Kidney glomerular epithelial cell (primary cell): ENCODE measurements around the gene GSG1L2.
A peak's percentile ranks its signal among the peaks of the same experiment; 100 is the strongest.

ENCODE experiments used
- DNase-seq: peaks from one replicate; lab custom pipeline; 2025; lab: John Stamatoyannopoulos, UW

GSG1L2 gene

GRCh38 chr17:9821921-9822320 is at the start of gene GSG1L2:
GSG1L2 (minus strand) TSS chr17:9822079; CDS start chr17:9822071, 8 bp downstream.
- no peak for DNase-seq

GRCh38 chr17:9868552-9868951 is 46.7 kb upstream of the GSG1L2 start:
- DNase-seq, result no peak

GRCh38 chr17:9865586-9865985 is 43.7 kb upstream of the GSG1L2 start:
- no peak for DNase-seq

- DNase-seq, result no peak
These were observed 41.1 kb upstream of the GSG1L2 start for GRCh38 chr17:9862949-9863348.

GRCh38 chr17:9862220-9862619 is 40.3 kb upstream of the GSG1L2 start:
- no peak for DNase-seq

GRCh38 chr17:9860851-9861250 is 39.0 kb upstream of the GSG1L2 start:
- DNase-seq, result no peak

GRCh38 chr17:9859781-9860180 is 37.9 kb upstream of the GSG1L2 start:
- no peak for DNase-seq

- DNase-seq, result no peak
These were observed 33.2 kb upstream of the GSG1L2 start for GRCh38 chr17:9855036-9855435.

GRCh38 chr17:9854255-9854654 is 32.4 kb upstream of the GSG1L2 start:
- DNase-seq, result no peak

GRCh38 chr17:9850151-9850550 is 28.3 kb upstream of the GSG1L2 start:
- DNase-seq, result no peak

- DNase-seq, result no peak
These were observed 23.4 kb upstream of the GSG1L2 start for GRCh38 chr17:9845306-9845705.

GRCh38 chr17:9844153-9844552 is 22.3 kb upstream of the GSG1L2 start:
- no peak for DNase-seq

GRCh38 chr17:9843152-9844010 is 21.5 kb upstream of the GSG1L2 start:
- DNase-seq, result no peak

GRCh38 chr17:9842057-9842758 is 20.3 kb upstream of the GSG1L2 start:
- no peak for DNase-seq

GRCh38 chr17:9839433-9839832 is 17.6 kb upstream of the GSG1L2 start:
- DNase-seq, result peak; percentile 16

- DNase-seq, result peak; percentile 1
These were observed 15.9 kb upstream of the GSG1L2 start for GRCh38 chr17:9837551-9838471.

GRCh38 chr17:9833922-9834321 is 12.0 kb upstream of the GSG1L2 start:
- DNase-seq, result no peak

- DNase-seq, result no peak
These were observed 8.8 kb upstream of the GSG1L2 start for GRCh38 chr17:9830711-9831110.

GRCh38 chr17:9829343-9829742 is 7.5 kb upstream of the GSG1L2 start:
- no peak for DNase-seq

GRCh38 chr17:9828296-9829295 is 6.7 kb upstream of the GSG1L2 start:
- DNase-seq, result no peak

GRCh38 chr17:9825641-9826150 is 3.8 kb upstream of the GSG1L2 start, which contains the start of gene GLP2R:
GLP2R (plus strand) TSS chr17:9825924; CDS start chr17:9826064, 140 bp downstream.
- no peak for DNase-seq
